ENCODE results near the gene CCDC27. TPM values are rescaled to one million over a fixed set of nuclear protein-coding genes. Genes with fewer than 3 reads are reported as not detected.

The CCDC27 gene
- total RNA-seq (not detected), polyA plus RNA-seq (not detected)
- long read RNA-seq, donor 1 = 0 reads
- long read RNA-seq, donor 2, partial matches to known transcripts = 0 of 1 reads
- long read RNA-seq, donor 2, other reads (novel, unspliced or antisense) = 1 of 1 reads

DNA sequence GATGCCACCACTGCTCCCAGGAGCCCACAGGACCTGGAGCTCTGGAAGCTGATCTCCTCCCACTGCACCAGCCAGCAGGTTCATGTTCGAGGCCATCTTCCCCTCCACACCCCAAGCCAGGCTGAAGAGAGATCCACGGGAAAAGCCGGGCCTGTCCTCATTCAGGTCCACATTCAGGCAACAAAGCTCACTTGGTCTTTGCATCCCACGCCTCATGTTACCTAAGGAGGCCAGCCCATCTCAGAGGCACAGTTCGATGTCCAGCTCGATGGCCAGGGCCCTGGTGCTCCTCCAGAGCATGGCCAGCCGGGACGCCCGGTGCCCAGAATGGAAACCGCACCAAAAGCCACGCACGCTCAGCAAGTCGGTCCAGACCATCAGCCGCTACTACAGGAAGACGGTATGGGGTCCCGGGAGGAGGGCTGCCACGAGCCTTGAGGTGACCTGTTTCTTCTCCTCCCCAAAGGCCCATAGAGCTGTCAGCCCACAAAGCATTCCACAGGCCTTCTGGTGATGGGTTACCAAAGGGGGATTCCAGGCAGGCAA lies at the start of gene CCDC27:
TSS of gene CCDC27 (plus strand) at position 51 of the 546 bp plus-strand sequence. CDS start at position 83, 32 bp downstream.
- DNase-seq = no peak
- no peak for ATAC-seq (ENCODE audit: low FRiP score)
- H3K27me3 ChIP-seq (ENCODE audit: control insufficient read depth in 1 of 2, insufficient read depth in 2 of 2, low read length in 1 of 2) = no peaks in the 10 kb centered on the region
- no peak within 1 kb of the TSS for H3K27ac ChIP-seq (ENCODE audit: low read depth in 1 of 2, low read length in 2 of 2)
- H3K9me3 ChIP-seq (ENCODE audit: control insufficient read depth, low read length) = no peaks in the 10 kb centered on the region
- intact Hi-C loops (cut with DNase I) = no loop called here
- H3K36me3 ChIP-seq (ENCODE audit: control insufficient read depth in 1 of 2, insufficient read depth in 2 of 2, low read length in 1 of 2) = no peaks in the 10 kb centered on the region
- no peak within 1 kb of the TSS for H3K4me3 ChIP-seq (ENCODE audit: low read length in 2 of 2)
- no peaks in the 10 kb centered on the region for H3K4me1 ChIP-seq (ENCODE audit: control insufficient read depth in 1 of 2, insufficient read depth in 2 of 2, low read length in 2 of 2)
- 83 to 85% methylated on average over 17 of the region's 17 CpGs for WGBS, 2 donors

DNA sequence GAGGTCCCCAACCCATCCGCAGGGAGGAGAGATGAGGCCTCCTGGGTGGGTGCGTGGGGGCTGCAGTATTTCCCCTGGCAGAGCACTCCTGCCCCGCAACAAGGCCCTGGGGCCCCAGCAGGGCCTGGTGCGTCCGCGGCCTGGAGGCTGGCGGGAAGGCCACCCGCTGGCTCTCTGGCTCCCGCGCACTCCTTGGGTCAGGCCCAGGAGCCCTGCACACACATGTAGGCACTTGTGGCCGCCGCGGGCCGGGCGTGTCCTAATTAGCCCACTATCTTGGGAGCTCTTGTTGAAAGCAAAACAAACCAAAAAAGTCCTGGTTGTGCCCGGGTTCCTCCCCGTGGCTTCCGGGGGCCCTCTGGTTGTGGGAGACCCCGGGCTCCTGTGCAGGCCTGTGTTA lies 49.7 kb upstream of the CCDC27 start:
- no peak overlapping the region for H3K27ac ChIP-seq (ENCODE audit: low read depth in 1 of 2, low read length in 2 of 2)
- no peaks in the 10 kb centered on the region for H3K4me1 ChIP-seq (ENCODE audit: control insufficient read depth in 1 of 2, insufficient read depth in 2 of 2, low read length in 2 of 2)
- ATAC-seq (ENCODE audit: low FRiP score) = no peak
- intact Hi-C loops (cut with DNase I) = no loop called here
- 87% methylated on average over 17 to 19 of the region's 19 CpGs for WGBS, 2 donors
- no peak for DNase-seq
- no peaks in the 10 kb centered on the region for H3K27me3 ChIP-seq (ENCODE audit: control insufficient read depth in 1 of 2, insufficient read depth in 2 of 2, low read length in 1 of 2)
- no peak overlapping the region for H3K4me3 ChIP-seq (ENCODE audit: low read length in 2 of 2)
- no peaks in the 10 kb centered on the region for H3K36me3 ChIP-seq (ENCODE audit: control insufficient read depth in 1 of 2, insufficient read depth in 2 of 2, low read length in 1 of 2)
- H3K9me3 ChIP-seq (ENCODE audit: control insufficient read depth, low read length) = no peaks in the 10 kb centered on the region

DNA sequence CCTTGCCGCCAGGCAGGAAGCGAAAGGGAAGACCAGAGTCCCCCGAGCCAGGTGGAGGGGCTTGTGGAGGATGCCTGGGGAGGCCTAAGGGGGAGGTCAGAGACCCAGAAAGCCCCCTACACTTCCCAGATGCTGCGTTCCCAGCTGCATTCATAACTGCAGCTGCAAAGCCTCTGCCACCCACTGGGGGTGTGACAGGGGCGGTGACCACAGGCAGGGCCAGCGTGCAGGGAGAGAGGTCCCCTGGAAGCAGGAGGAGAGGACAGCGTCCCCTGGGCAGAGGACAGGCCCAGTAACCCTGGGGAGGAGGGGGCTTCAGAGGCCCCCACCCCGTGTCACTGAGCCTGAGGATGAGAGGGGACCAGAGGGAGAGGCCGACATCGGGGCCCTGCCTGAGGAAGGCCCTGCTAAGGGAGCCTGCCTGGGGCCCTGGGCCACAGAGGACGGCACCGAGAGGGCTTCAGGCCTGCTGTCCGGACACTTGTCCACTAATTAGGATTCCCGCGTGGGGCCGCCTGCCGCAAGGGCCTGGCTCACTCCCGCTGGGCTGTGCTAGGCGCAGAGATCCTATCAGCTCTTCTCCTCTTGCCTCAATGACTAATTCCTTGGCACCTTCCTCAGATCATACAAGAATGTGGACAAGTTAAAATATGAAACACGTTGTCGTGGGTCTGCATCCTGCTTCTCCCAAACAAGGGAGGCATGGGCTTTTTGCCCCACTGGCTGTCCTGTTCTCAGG lies 49.1 kb upstream of the CCDC27 start:
- DNase-seq = no peak
- no peak for ATAC-seq (ENCODE audit: low FRiP score)
- no peak overlapping the region for H3K4me3 ChIP-seq (ENCODE audit: low read length in 2 of 2)
- 60 to 61% methylated on average over 20 to 21 of the region's 21 CpGs for WGBS, 2 donors
- no peaks in the 10 kb centered on the region for H3K27me3 ChIP-seq (ENCODE audit: control insufficient read depth in 1 of 2, insufficient read depth in 2 of 2, low read length in 1 of 2)
- H3K9me3 ChIP-seq (ENCODE audit: control insufficient read depth, low read length) = no peaks in the 10 kb centered on the region
- intact Hi-C loops (cut with DNase I) = no loop called here
- H3K27ac ChIP-seq (ENCODE audit: low read depth in 1 of 2, low read length in 2 of 2) = no peak overlapping the region
- H3K36me3 ChIP-seq (ENCODE audit: control insufficient read depth in 1 of 2, insufficient read depth in 2 of 2, low read length in 1 of 2) = no peaks in the 10 kb centered on the region
- H3K4me1 ChIP-seq (ENCODE audit: control insufficient read depth in 1 of 2, insufficient read depth in 2 of 2, low read length in 2 of 2) = no peaks in the 10 kb centered on the region

DNA sequence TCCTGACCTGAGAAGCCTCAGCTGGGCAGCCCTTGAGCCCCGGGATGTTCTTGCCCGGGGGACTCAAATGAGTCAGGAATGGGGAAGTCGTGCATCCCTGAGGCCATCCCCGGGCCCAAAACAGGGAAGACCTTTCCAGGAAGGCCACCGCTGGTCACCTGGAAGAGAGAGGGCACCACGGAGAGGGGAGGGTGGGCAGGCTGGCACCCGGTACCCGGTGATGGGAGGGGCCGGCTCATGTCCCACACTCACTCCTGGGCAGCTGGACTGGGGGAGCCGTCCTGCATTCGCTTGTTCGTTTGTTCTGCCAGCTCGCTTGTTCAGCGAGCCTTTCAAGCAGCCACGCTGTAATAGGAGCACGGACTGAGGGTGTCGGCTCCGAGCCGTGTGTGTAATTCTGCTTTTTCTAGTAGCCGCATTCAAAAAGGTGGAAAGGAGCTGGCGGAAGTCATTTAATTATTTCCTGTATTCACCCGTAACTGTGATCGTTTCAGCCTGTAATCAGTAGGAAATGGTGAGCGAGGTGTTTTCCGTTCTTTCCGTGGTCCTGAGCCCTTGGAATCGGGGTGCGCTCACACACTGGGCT lies 48.4 kb upstream of the CCDC27 start:
- Histone ChIP-seq H3K36me3 (ENCODE audit: control insufficient read depth in 1 of 2, insufficient read depth in 2 of 2, low read length in 1 of 2) (no peaks in the 10 kb centered on the region), H3K4me1 (ENCODE audit: control insufficient read depth in 1 of 2, insufficient read depth in 2 of 2, low read length in 2 of 2) (no peaks in the 10 kb centered on the region), H3K9me3 (ENCODE audit: control insufficient read depth, low read length) (no peaks in the 10 kb centered on the region), H3K27ac (ENCODE audit: low read depth in 1 of 2, low read length in 2 of 2) (no peak overlapping the region), H3K4me3 (ENCODE audit: low read length in 2 of 2) (no peak overlapping the region), H3K27me3 (ENCODE audit: control insufficient read depth in 1 of 2, insufficient read depth in 2 of 2, low read length in 1 of 2) (no peaks in the 10 kb centered on the region)
- ATAC-seq (ENCODE audit: low FRiP score) (no peak), DNase-seq (no peak)
- intact Hi-C loops (cut with DNase I) = no loop called here
- 87 to 88% methylated on average over 28 of the region's 28 CpGs for WGBS, 2 donors

- Histone ChIP-seq H3K36me3 (ENCODE audit: control insufficient read depth in 1 of 2, insufficient read depth in 2 of 2, low read length in 1 of 2) (no peaks in the 10 kb centered on the region), H3K4me1 (ENCODE audit: control insufficient read depth in 1 of 2, insufficient read depth in 2 of 2, low read length in 2 of 2) (no peaks in the 10 kb centered on the region), H3K9me3 (ENCODE audit: control insufficient read depth, low read length) (no peaks in the 10 kb centered on the region), H3K4me3 (ENCODE audit: low read length in 2 of 2) (no peak overlapping the region), H3K27ac (ENCODE audit: low read depth in 1 of 2, low read length in 2 of 2) (no peak overlapping the region), H3K27me3 (ENCODE audit: control insufficient read depth in 1 of 2, insufficient read depth in 2 of 2, low read length in 1 of 2) (no peaks in the 10 kb centered on the region)
- no peak for ATAC-seq (ENCODE audit: low FRiP score)
- DNase-seq = no peak
- 81 to 82% methylated on average over 19 of the region's 19 CpGs for WGBS, 2 donors
- intact Hi-C loops (cut with DNase I) = no loop called here
Measured at GRCh38 chr1:3705341-3705950, 46.8 kb upstream of the CCDC27 start.

GRCh38 chr1:3706651-3707297 lies 45.5 kb upstream of the CCDC27 start:
- Histone ChIP-seq H3K36me3 (ENCODE audit: control insufficient read depth in 1 of 2, insufficient read depth in 2 of 2, low read length in 1 of 2) (no peaks in the 10 kb centered on the region), H3K27me3 (ENCODE audit: control insufficient read depth in 1 of 2, insufficient read depth in 2 of 2, low read length in 1 of 2) (no peaks in the 10 kb centered on the region), H3K9me3 (ENCODE audit: control insufficient read depth, low read length) (no peaks in the 10 kb centered on the region), H3K27ac (ENCODE audit: low read depth in 1 of 2, low read length in 2 of 2) (no peak overlapping the region), H3K4me3 (ENCODE audit: low read length in 2 of 2) (no peak overlapping the region), H3K4me1 (ENCODE audit: control insufficient read depth in 1 of 2, insufficient read depth in 2 of 2, low read length in 2 of 2) (no peaks in the 10 kb centered on the region)
- intact Hi-C loops (cut with DNase I) = no loop called here
- no peak for ATAC-seq (ENCODE audit: low FRiP score)
- 80 to 89% methylated on average over 26 of the region's 26 CpGs for WGBS, 2 donors
- DNase-seq = no peak

DNA sequence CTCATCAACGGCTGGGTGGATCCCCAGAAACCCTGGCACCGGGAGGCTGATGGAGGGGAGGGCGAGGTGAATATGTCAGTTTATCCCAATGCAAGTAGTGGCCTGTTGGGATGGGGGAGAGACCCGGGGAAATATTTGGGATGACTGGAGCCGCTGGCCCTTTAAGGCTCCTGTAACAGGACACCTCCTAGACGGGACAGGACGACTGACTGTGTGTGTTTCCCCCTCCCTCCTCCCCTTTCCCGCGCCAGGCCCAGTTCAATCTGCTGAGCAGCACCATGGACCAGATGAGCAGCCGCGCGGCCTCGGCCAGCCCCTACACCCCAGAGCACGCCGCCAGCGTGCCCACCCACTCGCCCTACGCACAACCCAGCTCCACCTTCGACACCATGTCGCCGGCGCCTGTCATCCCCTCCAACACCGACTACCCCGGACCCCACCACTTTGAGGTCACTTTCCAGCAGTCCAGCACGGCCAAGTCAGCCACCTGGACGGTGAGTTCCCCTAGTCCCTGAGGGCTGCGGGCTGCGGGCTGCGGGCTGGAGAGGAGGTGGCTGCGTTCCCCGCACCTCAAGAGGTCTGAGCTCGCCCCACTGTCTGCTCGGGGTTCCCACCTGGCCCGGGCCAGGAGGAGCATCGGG lies 44.8 kb upstream of the CCDC27 start:
- Histone ChIP-seq H3K36me3 (ENCODE audit: control insufficient read depth in 1 of 2, insufficient read depth in 2 of 2, low read length in 1 of 2) (no peaks in the 10 kb centered on the region), H3K9me3 (ENCODE audit: control insufficient read depth, low read length) (no peaks in the 10 kb centered on the region), H3K27me3 (ENCODE audit: control insufficient read depth in 1 of 2, insufficient read depth in 2 of 2, low read length in 1 of 2) (no peaks in the 10 kb centered on the region), H3K27ac (ENCODE audit: low read depth in 1 of 2, low read length in 2 of 2) (no peak overlapping the region), H3K4me1 (ENCODE audit: control insufficient read depth in 1 of 2, insufficient read depth in 2 of 2, low read length in 2 of 2) (no peaks in the 10 kb centered on the region), H3K4me3 (ENCODE audit: low read length in 2 of 2) (no peak overlapping the region)
- intact Hi-C loops (cut with DNase I) = no loop called here
- DNase-seq (no peak), ATAC-seq (ENCODE audit: low FRiP score) (no peak)
- 33 to 42% methylated on average over 35 of the region's 35 CpGs for WGBS, 2 donors

GRCh38 chr1:3707939-3708328 lies 44.3 kb upstream of the CCDC27 start:
- ATAC-seq (ENCODE audit: low FRiP score) = no peak
- H3K9me3 ChIP-seq (ENCODE audit: control insufficient read depth, low read length) = no peaks in the 10 kb centered on the region
- no peaks in the 10 kb centered on the region for H3K36me3 ChIP-seq (ENCODE audit: control insufficient read depth in 1 of 2, insufficient read depth in 2 of 2, low read length in 1 of 2)
- no peaks in the 10 kb centered on the region for H3K4me1 ChIP-seq (ENCODE audit: control insufficient read depth in 1 of 2, insufficient read depth in 2 of 2, low read length in 2 of 2)
- DNase-seq = no peak
- intact Hi-C loops (cut with DNase I) = no loop called here
- H3K27ac ChIP-seq (ENCODE audit: low read depth in 1 of 2, low read length in 2 of 2) = no peak overlapping the region
- no peaks in the 10 kb centered on the region for H3K27me3 ChIP-seq (ENCODE audit: control insufficient read depth in 1 of 2, insufficient read depth in 2 of 2, low read length in 1 of 2)
- WGBS, 2 donors = 76 to 77% methylated on average over 11 of the region's 11 CpGs
- H3K4me3 ChIP-seq (ENCODE audit: low read length in 2 of 2) = no peak overlapping the region
